GM19328 (cell line): ENCODE data around the gene TMEM235.

Experiments used
- ATAC-seq: cut with Tn5 transposase; IDR thresholded peaks from one replicate; pipeline ENCODE4 v1.9.1; 2021; ENCODE audit warnings: mild to moderate bottlenecking, moderate library complexity; ENCODE audit not compliant: unreplicated experiment

Gene TMEM235

DNA sequence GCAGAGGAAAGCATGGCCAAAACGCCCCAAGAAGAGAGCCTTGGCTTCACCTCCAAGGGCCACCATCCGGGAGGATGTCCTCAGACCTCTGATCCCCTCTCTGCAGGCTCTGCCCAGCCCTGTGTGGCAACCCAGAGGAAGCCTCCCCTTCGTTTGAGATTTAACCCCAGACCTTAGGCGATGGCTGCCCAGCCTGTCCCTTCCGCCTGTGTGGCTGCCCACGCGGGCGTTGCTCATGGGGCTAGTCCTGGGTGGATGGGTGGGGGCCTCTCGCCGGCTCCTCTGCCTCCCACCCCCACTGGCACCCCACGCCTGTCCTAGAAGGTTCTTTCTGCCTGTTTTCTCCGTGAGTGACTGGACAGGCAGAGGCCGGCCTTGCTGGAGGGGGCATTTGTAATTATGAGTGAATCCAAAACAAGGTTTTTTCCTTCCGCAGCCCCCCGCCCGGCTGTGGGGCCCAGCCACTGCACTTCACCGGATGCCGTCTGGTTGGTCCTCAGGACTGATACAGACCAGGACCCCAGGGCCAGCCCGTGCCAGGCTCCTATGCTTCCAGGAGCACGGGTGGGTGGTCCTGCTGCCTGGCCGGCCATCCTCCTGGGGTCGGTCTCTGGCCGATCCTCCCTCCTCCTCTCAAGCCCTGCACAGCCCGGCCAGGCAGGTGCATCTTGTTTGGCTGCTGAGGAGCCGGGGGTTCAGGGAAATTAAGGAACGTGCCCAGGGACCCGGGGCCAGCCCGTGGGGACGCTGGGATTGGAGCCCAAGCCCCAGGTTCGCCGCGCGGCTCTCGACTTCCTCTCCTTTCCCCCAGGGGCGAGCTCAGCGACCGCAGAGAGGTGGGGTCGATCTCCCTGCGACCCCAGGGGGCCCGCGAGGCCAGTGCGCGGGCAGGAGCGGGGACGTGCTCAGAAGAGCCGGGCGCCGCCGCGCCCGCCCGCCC, at the start of gene TMEM235:
Gene TMEM235, plus strand, starts transcription at position 636 of the 940 bp plus-strand sequence. CDS start 393 bp downstream, outside the sequence.
- ATAC-seq: no peak

- no peak for ATAC-seq
These were observed 48.9 kb upstream of the TMEM235 start for GRCh38 chr17:78182504-78182903.

- no peak for ATAC-seq
These were observed 47.5 kb upstream of the TMEM235 start for GRCh38 chr17:78183916-78184315.

- ATAC-seq: no peak
These were observed 47.1 kb upstream of the TMEM235 start for GRCh38 chr17:78184351-78184750.

DNA sequence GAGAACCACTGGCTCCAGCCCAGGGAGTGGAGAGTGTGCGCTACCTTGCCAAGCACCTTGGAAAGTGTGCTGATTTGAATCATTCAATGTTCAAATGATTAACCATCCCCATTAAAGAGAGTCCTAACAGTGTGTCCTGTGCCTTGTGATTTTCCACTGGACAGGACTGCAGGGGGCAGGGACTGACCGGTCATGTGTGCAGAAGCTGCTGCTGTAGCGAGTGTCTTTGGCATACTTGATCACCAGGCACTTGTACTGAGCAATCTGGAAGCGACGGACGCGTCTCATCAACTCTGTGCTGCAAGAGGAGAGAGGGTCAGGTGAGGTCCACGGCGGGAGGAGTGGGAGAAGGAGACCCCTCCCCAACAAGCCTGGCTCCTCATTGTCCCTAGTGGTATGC, 46.6 kb upstream of the TMEM235 start:
- no peak for ATAC-seq

DNA sequence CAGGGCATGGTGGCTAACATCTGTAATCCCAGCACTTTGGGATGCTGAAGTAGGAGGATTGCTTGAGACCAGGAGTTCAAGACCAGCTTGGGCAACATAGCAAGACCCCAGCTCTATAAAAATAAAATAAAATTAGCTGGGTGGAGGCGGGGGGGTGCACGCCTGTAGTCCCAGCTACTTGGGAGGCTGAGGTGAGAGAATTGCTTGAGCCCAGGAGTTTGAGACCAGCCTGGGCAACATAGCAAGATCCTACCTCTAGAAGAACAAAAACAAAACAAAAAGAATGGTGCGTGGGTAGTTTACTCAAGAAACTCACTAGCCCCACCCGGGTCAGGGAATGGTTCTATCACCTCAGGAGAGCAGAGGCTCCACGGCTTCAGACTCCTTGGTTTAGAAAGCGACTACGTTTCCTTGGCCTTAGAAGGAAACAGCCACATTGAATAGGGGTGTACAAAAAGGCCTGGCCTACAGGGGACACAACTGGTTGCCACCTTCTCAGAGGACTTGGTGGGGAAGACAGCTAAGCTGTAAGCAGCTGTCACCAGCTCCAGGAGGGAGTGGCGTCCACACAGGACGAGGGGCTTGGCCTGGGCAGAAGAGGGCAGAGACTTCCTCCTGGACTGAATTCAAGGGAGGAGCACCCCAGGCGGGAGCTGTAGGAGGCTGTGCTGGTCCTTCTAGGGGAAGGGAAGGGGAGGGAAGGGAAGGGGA, 45.3 kb upstream of the TMEM235 start:
- ATAC-seq: no peak

DNA sequence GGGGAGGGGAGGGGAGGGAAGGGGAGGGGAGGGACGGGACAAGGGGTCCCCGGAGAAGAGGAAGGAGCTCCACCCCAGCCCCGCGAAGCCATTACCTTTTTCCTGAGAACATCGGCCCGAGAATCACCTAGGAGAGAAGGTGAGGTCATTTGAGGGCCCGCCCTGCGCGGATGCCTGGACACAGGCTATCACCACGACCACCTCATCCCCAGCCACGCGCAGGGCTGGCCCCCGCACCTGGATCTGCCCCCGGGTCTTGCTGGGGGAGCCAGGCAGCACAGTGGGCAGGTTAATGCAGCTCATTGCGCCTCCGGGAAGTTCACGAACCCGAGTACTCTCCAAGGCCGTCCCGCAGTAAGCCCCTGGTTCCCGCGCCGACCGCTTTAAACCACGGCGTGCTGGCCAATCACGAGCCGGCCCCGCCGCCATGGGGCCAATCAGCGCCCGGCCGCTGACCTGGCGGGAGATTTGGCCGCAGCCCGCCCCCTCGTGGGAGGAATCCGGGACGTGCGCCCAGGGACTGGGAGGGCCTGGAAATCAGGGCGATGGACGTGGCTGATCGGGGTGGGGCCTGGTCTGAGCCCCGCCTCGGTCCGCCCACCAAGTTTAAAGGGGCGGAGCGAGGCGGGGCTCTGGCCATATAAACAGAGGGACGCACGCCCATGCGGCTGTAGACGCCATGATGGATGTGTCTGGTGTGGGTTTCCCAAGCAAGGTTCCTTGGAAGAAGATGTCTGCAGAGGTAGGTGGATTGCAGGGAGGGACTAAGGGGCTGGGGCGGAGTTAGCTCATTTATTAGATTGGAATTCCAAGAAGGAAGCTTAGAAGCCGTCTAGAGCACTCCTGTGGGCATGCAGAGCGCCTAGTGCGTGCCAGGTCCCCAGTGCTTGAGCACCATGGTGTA, 44.5 kb upstream of the TMEM235 start, which contains the start of the genes AFMID and TK1:
Gene AFMID, plus strand, starts transcription at position 671 of the 904 bp plus-strand sequence. Its CDS starts 9 bp downstream, at position 680.
Gene TK1, minus strand, starts transcription at position 361 of the 904 bp plus-strand sequence. Its CDS starts 58 bp downstream, at position 303.
- peak; percentile 93 for ATAC-seq

GRCh38 chr17:78196716-78197115, 34.7 kb upstream of the TMEM235 start:
- no peak for ATAC-seq

DNA sequence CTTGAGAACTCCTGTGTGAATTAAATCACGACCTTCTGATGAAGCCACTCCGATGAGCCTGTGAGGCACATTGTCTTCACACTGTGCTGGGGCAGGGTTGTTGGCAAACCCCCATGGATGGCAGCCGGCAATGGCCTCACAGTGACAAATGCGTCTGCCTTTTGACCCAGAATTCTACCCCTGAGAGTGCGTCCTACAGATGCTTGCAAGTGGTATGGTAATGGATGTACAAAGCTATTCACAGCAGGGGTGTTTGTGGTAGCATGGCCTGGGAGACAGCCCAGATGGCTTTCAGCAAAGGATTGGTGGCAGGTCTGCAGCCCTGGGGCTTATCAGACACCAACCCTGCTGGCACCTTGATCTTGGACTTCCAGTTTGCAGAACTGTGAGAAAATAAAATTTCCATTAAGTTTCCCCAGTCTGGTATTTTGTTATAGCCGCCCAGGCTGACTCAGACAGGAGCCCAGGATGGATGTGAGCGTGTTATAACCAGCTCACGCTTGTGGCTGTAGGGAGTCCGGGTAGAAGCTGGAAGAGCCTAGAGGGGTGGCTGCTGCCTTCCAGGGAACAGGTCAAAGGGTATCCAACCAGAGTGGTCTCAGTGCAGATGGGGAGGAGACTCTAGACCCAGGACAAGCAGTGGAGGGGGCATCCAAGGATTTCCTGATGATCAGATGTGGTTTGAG, 34.1 kb upstream of the TMEM235 start:
- ATAC-seq: no peak

DNA sequence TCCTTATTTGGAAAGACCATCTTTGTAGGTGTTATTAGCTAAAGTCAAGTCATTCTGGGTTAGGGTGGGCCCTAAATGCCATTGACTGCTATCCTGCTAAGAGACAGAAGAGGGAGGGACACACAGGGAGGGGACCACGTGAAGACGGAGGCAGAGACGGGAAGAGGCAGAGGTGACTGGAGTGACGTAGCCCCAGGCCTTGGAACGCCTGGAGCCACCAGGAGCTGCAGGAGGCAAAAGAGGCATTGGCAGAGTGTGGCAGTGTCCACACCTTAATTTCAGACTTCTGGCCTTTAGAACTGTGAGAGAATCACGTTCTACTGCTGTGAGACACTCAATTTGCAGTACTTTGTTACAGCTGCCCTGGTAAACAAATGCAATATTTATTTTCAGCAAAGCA, 31.0 kb upstream of the TMEM235 start:
- ATAC-seq: no peak

DNA sequence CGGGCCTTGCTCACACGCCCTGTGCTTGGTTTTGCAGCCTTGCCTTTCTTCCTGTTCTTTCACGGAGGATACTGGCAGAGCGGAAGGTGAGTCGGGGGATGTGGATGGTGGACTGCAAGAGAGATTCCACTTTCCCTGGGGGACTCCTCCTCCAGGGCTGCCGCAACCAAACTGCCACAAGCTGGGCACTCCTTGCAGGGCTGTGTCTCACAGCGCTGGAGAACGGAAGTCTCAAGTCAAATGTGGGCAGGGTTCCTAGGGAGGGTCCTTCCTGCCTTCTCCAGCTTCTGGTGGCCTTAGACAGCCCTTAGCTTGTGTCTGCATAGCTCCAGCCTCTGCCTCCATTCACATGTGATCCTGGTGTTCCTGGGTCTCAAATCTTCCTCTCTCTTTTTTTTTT, 28.8 kb upstream of the TMEM235 start:
- no peak for ATAC-seq

DNA sequence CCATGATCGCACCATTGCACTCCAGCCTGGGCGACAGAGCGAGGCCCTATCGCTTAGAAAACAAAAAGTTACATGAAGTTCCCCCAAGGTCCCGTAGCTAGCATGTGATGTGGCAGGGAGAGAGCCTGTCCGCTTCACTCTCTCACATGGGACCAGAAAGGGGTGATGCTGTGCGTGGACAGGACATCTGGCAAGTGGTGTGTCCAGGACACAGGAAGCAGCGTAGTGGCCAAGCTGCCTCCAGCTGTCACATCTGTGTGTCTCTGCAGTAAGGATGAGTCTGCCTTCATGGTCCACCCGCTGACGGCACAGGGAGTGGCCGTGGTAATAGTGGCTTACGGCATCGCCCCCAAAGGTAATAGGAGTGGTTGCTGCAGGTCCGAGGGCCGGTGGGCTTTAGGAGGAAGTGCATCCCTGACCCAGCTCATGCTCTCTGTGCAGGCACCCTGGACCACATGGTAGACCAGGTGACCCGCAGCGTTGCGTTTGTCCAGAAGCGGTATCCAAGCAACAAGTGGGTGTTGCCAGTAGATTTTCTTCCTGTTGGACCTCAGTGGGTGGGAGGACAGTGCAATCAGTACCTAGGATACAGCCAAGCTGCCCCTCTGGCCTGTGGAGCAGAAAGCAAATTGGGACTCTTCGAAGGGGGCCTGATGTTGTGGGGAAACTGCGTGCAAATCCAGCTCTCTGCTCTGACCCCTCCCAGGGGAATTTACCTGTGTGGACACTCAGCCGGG, 26.9 kb upstream of the TMEM235 start:
- no peak for ATAC-seq

DNA sequence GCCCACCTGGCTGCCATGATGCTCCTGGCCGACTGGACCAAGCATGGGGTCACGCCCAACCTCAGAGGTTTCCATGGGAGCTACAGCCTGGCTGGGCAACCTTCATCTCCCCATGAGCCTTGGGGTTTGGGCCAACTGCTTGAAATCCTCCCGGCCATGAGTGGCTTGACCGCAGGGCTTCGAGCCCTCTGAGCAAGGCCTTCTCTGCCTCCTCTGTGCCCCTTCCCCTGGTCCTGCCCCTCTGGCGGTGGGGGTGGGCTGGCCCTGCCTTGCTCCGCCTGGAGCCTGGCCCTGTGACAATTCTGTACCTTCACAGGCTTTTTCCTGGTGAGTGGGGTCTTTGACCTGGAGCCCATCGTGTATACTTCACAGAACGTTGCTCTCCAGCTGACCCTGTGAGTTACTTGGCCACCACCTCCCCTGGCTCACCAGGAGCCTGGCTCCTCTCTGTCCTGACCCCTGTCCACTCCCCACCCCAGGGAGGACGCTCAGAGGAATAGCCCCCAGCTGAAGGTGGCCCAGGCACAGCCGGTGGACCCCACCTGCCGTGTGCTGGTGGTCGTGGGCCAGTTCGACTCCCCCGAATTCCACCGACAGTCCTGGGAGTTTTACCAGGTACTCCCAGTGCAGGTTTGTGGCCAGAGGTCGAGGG, 26.2 kb upstream of the TMEM235 start:
- no peak for ATAC-seq

GRCh38 chr17:78206298-78206697, 25.1 kb upstream of the TMEM235 start:
- ATAC-seq: no peak

DNA sequence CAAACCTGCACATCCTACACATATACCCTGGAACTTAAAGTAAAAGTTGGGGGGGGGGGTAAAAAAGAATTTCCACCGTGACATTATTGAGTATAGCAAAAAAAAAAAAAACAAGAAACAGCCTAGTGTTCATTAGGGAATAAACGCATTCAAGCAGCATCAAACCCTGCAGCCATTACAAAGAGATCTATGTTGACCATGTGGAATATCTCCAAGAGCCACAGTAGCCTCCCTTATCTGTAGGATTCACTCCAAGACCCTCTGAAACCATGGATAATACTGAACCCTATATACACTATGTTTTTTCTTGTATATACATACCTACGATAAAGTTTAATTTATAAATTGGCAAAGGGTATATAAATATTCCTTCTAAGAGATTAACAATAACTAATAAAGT, 22.9 kb upstream of the TMEM235 start:
- no peak for ATAC-seq

GRCh38 chr17:78210111-78210510, 21.3 kb upstream of the TMEM235 start:
- ATAC-seq: no peak

GRCh38 chr17:78211032-78211431, 20.4 kb upstream of the TMEM235 start:
- ATAC-seq: no peak

GRCh38 chr17:78214016-78214705, 17.3 kb upstream of the TMEM235 start, which contains the start of gene BIRC5:
TSS of gene BIRC5 (plus strand) at chr17:78214253. CDS start at chr17:78214317, 64 bp downstream.
- peak; percentile 75 for ATAC-seq
